ENCODE data around the gene PLEKHA7.

The PLEKHA7 gene

DNA sequence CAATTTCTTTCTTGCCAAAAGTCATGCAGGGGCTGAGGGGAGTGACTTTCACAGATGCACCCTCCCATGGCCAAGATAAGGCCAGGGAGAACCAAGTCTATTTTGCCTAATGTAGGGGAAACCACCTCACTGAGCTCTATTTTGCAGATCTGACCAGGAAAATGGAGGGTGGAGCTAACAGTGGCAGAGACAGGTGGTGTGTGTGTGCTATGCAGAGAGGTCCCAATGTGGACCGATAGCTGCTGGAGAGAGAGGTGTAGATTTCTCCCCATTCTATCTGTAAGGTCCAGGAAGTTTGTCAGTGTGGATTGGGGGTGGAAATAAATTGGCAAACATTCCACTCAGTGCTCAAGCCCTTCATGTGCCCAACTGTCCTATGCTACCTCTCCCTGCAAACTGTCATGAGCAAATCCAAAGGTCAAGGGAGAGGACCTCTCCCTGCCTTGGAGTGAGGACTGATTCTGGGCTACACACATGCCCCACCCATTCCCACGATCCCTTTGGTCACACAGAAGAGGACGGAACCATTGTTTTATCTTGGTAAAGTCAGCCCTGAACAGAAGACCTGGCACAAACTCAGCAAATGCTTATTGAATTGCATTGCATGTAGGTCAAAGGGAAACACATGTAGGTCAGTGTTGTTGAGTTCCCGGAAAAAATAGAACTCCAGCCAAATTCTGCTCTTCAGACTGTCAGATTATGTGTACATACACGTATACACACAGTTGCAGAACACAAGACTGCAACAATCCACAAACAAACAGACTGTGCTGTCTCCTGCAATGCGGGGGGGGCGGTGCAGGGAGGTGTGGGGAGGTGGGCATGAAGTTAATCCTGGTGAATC is 209.9 kb downstream of the PLEKHA7 start:
- no peak for DNase-seq

GRCh38 chr11:16801288-16801980 is 212.8 kb downstream of the PLEKHA7 start:
- DNase-seq, result no peak

DNA sequence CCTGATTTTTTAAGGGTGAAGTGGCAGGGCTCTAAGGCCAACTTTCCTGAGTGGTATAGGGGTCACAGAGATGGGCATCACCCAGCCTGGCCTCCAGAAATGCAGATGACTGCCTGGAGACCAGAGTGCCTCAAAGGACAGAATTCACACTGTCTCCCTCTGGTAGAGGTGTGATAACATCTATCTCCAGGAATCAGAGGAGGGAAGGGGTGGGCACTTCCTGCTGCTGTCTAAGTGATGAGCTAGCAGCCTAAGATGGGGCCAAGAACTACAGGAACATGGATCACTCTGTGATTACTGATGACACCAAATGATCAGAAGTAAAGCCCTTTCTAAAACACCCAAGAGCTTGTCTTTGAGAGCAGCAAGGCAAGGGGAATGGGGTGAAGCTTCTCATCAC is 213.8 kb downstream of the PLEKHA7 start:
- no peak for DNase-seq

DNA sequence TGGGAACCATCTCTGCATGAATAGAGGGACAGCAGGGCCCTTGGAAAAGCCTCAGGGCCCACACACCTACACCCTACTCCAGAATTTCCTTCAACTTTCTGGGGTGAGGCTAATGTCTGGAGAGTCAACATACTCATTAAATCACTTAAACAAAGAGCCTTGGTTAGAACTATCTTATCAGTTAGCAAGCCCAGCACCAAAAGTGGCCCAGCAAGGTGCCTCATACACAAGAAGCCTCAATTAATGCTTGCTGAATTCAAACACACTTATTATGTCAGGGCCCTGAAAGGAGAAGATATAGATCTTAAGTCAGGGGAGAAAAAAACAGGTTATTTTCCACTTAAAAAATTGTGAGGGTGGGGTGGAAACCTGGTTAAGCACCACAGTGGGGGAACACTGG is 214.3 kb downstream of the PLEKHA7 start:
- DNase-seq, result no peak

GRCh38 chr11:16799221-16799620 is 215.0 kb downstream of the PLEKHA7 start:
- DNase-seq, result no peak

DNA sequence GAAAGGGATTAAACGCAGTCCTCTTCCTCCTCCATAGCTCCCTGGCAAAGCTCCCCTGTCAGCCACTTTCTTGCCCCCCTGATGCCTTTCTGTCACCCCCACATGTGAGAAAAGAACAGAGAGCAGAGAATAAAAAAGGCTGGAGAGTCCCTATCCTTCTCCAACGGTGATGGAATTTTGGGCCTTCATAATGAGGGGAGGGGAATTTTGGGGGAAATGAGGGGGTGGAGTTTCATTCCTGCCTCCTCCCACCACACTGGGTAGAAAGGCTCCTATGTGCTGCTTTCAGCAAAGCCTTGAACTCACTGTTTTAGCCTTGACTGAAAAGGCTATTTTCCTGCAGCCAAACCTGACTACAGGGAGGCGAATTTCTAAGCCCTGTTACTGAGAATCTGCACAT is 216.4 kb downstream of the PLEKHA7 start:
- DNase-seq, result no peak

- DNase-seq, result no peak
Observed at GRCh38 chr11:16796311-16796710, 217.9 kb downstream of the PLEKHA7 start.

DNA sequence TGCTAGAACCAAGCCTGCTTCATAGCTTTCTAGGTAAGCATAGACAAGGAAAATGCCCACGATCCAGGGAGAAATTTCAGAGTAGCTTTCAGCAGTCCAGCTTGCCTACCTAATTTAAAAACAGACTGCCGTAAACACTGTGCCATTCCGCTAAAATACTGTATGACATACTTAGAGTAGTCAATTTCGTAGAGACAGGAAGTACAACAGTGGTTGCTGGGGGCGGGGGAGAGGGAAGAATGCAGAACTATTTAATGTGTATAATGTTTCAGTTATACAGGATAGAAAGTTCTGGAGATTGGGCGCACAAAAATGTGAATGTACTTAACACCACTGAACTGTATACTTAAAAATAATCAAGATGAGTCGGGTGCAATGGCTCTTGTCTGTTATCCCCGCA is 219.1 kb downstream of the PLEKHA7 start:
- DNase-seq, result no peak

DNA sequence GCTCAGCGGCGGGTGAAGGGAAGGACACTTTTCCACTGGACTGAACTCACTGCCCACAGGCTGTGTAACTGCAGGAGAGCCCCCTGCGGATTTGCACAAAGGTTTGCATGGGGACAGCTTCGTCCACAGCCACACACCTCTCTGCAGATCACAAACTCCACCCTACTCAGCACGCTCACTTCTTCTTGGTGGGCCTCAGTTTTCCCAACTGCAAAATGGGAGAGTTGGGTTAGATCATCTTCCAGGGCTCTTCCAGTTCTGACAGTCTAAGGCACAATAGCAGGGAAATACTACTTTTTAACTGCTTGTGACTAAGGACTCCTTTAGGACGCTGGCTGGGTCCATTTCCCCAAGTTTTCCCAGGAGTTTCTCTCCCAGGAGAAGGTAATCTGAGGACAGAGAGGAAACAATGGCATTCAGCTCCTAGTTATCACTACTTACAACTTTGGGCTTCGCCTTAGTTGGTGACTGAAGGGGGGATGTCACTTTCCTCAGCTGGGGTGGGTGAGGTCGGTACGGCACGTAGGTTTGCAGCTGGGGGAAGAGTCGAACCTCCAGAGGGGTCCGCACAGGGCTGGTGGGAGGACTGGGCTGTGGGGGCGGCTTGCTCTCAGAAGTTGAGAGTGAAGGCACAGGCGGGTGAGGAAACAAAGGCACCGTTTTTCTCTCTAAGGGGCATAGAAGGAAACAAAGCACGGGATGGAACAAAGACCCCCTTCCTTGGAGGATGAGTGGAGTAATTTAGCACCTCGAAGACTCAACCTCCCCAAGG is 220.0 kb downstream of the PLEKHA7 start:
- no peak for DNase-seq

DNA sequence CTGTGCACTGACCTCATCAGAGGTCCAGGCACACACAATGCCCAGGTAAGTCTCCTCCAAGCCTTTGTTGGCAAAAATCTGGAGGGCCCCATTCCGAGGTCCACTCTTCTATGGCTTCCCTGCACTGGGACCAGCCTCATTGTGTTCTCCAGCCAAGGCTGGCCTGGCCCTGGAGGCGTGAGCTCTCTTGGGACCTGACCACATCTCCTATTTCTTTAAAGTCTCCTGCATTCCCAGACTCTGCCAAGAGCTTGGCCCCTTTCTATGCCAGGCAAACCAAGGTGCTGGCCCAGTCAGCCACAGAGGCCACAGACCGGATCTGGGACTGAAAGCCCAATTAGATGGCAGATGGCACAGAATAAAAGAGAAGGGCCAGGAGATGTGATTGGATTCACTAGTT is 220.7 kb downstream of the PLEKHA7 start:
- DNase-seq, result no peak

DNA sequence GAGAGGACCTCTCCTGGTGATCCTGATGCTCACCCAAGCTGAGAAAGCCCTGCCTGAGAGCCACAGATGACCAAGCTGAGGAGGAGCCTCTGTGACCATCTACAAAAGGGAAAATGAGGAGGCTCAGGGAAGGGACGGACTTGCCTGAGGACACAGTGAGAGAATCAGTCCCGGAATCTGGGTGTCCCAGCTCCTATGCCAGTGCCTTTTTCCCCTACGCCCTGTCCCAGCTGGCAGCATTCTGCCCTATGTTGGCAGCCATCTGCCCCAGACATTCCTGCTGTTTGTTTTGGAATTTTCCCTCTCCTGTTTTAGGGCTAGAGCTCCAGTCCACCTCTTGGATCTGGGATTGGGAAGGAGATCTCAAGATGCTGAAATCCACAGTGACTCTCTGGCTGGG is 221.2 kb downstream of the PLEKHA7 start:
- DNase-seq, result no peak

- no peak for DNase-seq
Observed at GRCh38 chr11:16792426-16792825, 221.8 kb downstream of the PLEKHA7 start.

GRCh38 chr11:16791191-16791961 is 222.8 kb downstream of the PLEKHA7 start:
- DNase-seq, result no peak

DNA sequence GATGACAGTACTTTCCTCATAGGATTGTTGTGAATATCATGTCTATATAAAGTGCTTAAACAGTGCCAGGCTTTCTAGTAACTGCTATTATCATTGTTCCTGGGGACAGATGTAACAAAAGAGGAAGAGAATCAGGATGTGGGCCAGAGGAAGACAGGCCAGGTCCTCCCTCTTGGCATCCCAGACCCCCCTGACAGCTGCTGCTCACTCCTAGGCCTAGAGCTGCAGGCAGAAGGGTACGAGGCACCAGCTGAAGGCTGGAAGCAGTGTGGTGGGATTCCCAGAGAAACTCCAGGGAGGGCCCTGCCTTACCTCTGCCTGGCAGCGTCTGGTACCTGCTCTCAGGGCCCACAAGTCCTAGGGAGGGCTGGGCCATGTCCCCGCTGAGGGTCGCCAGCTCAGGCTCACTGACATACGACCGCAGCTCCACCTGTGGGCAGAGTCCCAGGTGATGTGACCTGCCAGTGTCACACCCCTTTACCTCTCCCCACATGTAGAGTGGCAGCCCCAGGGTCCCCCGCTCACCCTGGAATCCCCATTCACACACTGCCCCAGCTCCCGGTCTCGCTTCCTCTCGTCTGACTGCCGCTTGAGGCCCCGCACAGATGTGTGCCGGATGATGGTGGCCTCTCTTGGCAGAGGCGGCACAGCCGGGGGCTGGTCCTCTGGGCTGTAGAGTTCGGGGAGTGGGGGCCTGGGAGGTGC is 223.6 kb downstream of the PLEKHA7 start:
- no peak for DNase-seq

GRCh38 chr11:16789560-16790485 is 224.4 kb downstream of the PLEKHA7 start:
- no peak for DNase-seq

GRCh38 chr11:16789063-16789420 is 225.2 kb downstream of the PLEKHA7 start:
- no peak for DNase-seq

DNA sequence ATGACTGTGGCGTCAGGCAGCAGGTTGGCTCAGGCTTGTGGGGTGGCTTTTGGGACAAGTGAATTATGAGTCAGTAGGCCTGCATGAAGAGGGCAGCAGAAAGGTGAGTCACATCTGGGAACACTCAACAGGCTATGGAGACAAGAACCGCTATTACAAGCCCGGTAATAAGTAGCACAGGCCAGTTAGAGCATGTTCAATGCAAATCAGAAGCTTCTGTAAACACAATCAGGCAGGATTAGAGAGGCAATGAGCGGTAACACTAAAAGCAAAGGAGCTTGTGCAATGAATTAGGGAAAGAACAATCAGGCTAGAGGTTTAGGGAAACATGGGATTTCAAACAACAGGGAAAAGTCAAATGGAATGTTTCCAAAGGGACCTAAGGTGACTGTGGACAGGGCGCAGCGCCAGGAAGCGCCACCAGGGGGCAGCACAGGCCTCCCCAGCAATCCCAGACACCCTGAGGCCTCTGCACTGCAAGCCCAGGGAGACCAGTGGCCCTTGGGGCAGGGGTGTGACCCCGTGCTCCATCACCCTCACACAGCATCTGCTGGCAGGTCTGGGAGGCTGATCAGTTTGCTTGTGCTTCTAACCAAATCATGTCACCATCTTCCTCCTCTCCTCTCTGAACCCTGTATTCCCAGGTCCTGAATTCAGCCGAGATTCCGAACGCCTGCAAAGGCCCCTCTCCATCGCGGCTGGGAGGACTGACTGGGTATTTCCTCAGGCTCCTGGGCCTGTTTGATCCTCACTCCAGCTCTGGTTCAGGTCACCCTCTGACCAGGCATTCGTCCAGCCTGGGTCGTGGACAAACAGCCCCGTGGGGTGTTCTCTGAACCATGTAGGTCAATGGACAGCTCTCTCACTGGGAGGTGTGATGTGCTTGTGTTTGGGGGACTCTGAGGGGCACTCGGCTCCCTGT is 225.8 kb downstream of the PLEKHA7 start:
- DNase-seq, result peak; percentile 46 to 53

GRCh38 chr11:16787035-16787742 is 227.0 kb downstream of the PLEKHA7 start:
- DNase-seq, result no peak

DNA sequence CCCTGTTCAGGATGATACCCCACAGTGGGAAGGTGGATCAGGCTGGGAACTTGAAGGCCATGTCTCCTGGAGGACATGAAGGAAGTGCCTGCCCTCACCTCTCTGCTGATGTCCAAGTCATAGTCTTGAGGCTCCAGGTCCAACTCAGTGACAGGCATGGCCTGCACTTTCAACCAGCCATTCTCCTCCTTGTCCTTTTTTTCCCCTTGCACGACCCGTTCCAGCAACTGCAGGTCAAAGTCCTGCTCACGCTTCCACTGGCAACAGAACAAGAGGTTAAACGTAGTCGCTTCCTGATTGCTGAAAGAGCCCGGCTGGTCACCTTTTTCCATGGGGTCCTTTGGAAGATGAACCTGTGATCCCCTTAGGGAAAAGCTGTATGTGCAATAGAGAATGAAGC is 228.1 kb downstream of the PLEKHA7 start:
- DNase-seq, result no peak

Data from NCI-H187 (cell line).